IMR-90 (cell line): Measurements from ENCODE around the gene ZNF827.

Source experiments
- BHLHE40 ChIP-seq: fragments of 150-350 bp; IDR thresholded peaks from 2 replicates; pipeline ENCODE4 v1.6.1; 2016; ENCODE audit warnings: mild to moderate bottlenecking, low read depth, low read length
- CEBPB ChIP-seq: IDR thresholded peaks from 2 replicates; pipeline ENCODE4 v1.6.1; 2012; ENCODE audit warnings: low read depth, low read length, improper control_type of control experiment
- MAZ ChIP-seq: IDR thresholded peaks from 2 replicates; pipeline ENCODE4 v1.6.1; 2012; ENCODE audit warnings: low read depth, mild to moderate bottlenecking, low read length, improper control_type of control experiment, moderate library complexity, borderline replicate concordance
- MXI1 ChIP-seq: IDR thresholded peaks from 2 replicates; pipeline ENCODE4 v1.6.1; 2012; ENCODE audit warnings: low read depth, mild to moderate bottlenecking, low read length, moderate library complexity, borderline replicate concordance
- NFE2L2 ChIP-seq: fragments of 150-350 bp; IDR thresholded peaks from 2 replicates; pipeline ENCODE4 v1.6.1; 2016; ENCODE audit warnings: low read depth, mild to moderate bottlenecking, low read length
- POLR2A ChIP-seq: IDR thresholded peaks from 2 replicates; pipeline ENCODE4 v1.6.1; 2012; ENCODE audit warnings: mild to moderate bottlenecking, low read depth, low read length
- RAD21 ChIP-seq: IDR thresholded peaks from 2 replicates; pipeline ENCODE4 v1.6.1; 2012; ENCODE audit warnings: low read length, improper control_type of control experiment
- SMC3 ChIP-seq: fragments of 150-350 bp; IDR thresholded peaks from 2 replicates; pipeline ENCODE4 v1.6.1; 2016; ENCODE audit warnings: low read depth, mild to moderate bottlenecking, antibody characterized with exemption, low read length, moderate library complexity
- TF ChIP-seq, protein P1 (sequence below): conservative IDR thresholded peaks from 2 replicates; pipeline ENCODE4 v1.5.1; 2012; ENCODE audit warnings: mild to moderate bottlenecking, low read depth, low read length, improper control_type of control experiment

GRCh38 chr4:145772347-145772746 lies 166.3 kb downstream of the ZNF827 start:
- TF ChIP-seq, protein P1, sequence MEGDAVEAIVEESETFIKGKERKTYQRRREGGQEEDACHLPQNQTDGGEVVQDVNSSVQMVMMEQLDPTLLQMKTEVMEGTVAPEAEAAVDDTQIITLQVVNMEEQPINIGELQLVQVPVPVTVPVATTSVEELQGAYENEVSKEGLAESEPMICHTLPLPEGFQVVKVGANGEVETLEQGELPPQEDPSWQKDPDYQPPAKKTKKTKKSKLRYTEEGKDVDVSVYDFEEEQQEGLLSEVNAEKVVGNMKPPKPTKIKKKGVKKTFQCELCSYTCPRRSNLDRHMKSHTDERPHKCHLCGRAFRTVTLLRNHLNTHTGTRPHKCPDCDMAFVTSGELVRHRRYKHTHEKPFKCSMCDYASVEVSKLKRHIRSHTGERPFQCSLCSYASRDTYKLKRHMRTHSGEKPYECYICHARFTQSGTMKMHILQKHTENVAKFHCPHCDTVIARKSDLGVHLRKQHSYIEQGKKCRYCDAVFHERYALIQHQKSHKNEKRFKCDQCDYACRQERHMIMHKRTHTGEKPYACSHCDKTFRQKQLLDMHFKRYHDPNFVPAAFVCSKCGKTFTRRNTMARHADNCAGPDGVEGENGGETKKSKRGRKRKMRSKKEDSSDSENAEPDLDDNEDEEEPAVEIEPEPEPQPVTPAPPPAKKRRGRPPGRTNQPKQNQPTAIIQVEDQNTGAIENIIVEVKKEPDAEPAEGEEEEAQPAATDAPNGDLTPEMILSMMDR: no peak
- no peak for TF ChIP-seq NFE2L2
- no peak for TF ChIP-seq POLR2A
- no peak for TF ChIP-seq SMC3
- no peak for TF ChIP-seq CEBPB
- TF ChIP-seq BHLHE40: no peak
- no peak for TF ChIP-seq RAD21
- no peak for TF ChIP-seq MAZ
- no peak for TF ChIP-seq MXI1
